GM23248 (cell line): ENCODE data around the gene NT5DC1.

Source experiments
- EZH2 ChIP-seq: fragments of 200-600 bp; sonication (generic); IDR thresholded peaks from 2 replicates; pipeline ENCODE4 v1.6.1; 2018; ENCODE audit warnings: antibody characterized with exemption, mild to moderate bottlenecking; ENCODE audit not compliant: insufficient read depth, poor library complexity, severe bottlenecking
- EZH2phosphoT487 ChIP-seq: fragments of 200-600 bp; sonication (generic); IDR thresholded peaks from 2 replicates; pipeline ENCODE4 v1.6.1; 2018; ENCODE audit warnings: antibody characterized with exemption, moderate library complexity, mild to moderate bottlenecking, low read depth; ENCODE audit not compliant: insufficient read depth

DNA sequence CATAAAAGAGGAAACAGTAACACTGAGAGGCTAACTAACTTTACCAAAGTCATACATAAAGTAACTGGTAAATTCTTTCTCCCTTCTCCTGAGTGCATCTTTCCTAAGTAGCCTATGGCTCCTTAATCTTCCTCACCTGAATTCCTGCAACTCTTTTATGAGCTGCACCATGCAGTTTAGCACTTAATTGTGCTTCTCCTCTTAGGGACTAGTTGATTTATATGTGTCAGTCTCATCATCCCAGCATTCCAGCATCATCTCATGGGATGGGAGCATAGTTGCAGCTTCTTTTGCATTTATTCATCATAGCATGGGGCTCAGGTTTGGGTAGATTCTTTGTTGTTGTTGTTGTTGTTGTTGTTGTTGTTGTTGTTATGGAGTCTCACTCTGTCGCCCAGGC is 182.5 kb downstream of the NT5DC1 start:
- TF ChIP-seq EZH2 (no peak), EZH2phosphoT487 (no peak)
